K562 (cell line): ENCODE data around the gene HLA-E. TPM values are rescaled to one million over a fixed set of nuclear protein-coding genes. Genes with fewer than 3 reads are reported as not detected.

Source experiments
- CREBBP ChIP-seq: IDR thresholded peaks from one replicate; pipeline ENCODE4 v1.6.1; 2012; ENCODE audit warnings: low read depth, mild to moderate bottlenecking, control low read depth, inconsistent platforms, low read length
- E2F4 ChIP-seq: sonication (generic); formaldehyde crosslinking; IDR thresholded peaks from 2 replicates; pipeline ENCODE4 v1.8.0; 2022; ENCODE audit warnings: mild to moderate bottlenecking, low read depth, missing genetic modification reagents
- TSHZ1 ChIP-seq: fragments of 250-450 bp; sonication (Bioruptor Pico); IDR thresholded peaks from 2 replicates; pipeline ENCODE4 v1.4.0; 2020; ENCODE audit warnings: mild to moderate bottlenecking, moderate library complexity
- polyA plus RNA-seq, 8 experiments: library from polyadenylated mRNA; depleted of rRNA in 4 of 8; stranded (reverse) in 5 of 8; unstranded in 3 of 8; fragments of >200 nt; fragmentation: Nextera tagmentation in 2 of 8; fragmentation: Illumina TruSeq in 1 of 8; extraction: Ambion mirVana in 2 of 8; extraction: Trizol in 1 of 8; gene quantifications; 2 replicates each; pipeline versions ENCODE4 v1.2.1 to v1.2.3, GENCODE V29; 2011 to 2014; ENCODE audit warnings: inconsistent platforms in 1 of 8, missing spikeins in 1 of 8
- total RNA-seq, 7 experiments: library from RNA; depleted of rRNA in 6 of 7; stranded (reverse); fragments of >200 nt in 6 of 7; fragmentation: Illumina TruSeq in 2 of 7; extraction: Trizol in 2 of 7; gene quantifications; 2 replicates each; pipeline versions ENCODE4 v1.2.1 to v1.2.3, GENCODE V29; 2011 to 2021; ENCODE audit warnings: low replicate concordance in 1 of 7

The HLA-E gene
- total and polyA plus RNA-seq, 9 of the 15 experiments (the other 6 are each of a cell fraction or from before 2014, with no cell fraction given) = 3.2 to 39.9 (median 26.8) TPM

- TF ChIP-seq TSHZ1 (no peak), CREBBP (no peak), E2F4 (CRISPR knock-in tag) (no peak)
- TF ChIP-seq, all 486 proteins: peak for 0
These were observed 48.6 kb downstream of the HLA-E start (continued) for GRCh38 chr6:30537931-30538330.
